MCF 10A (cell line): Measurements from ENCODE around the gene ACOT11. TPM values are rescaled to one million over a fixed set of nuclear protein-coding genes. Genes with fewer than 3 reads are reported as not detected.
"Not testable (repeated sequence)": the region's sequence is repeated elsewhere in the genome, so short reads cannot be mapped to it uniquely, and the experiment has no call there.

ENCODE experiments used
- BruUV-seq: library from RNA; stranded (reverse); fragments of 400-500 nt; replicated peaks from 2 replicates; lab custom pipeline; 2021; lab: Mats Ljungman, UMichigan
- CTCF ChIA-PET: fragments of 300-600 bp; sonication (Branson Sonifier 250); formaldehyde crosslinking; extraction: SDS; loops from one replicate; lab custom pipeline; 2021; ENCODE audit warnings: antibody characterized with exemption, inconsistent platforms; lab: Yijun Ruan, JAX
- POLR2A ChIA-PET: fragments of 300-600, 350-650 bp; sonication (Branson Sonifier 250); formaldehyde crosslinking; extraction: SDS; loops from one replicate; lab custom pipeline; 2020; ENCODE audit warnings: antibody characterized with exemption, inconsistent platforms; lab: Yijun Ruan, JAX
- DNase-seq: peaks from one replicate; pipeline ENCODE4 v3.0.0-alpha.2; 2018; ENCODE audit not compliant: unreplicated experiment
- H3K27ac Mint-ChIP-seq: one replicate; pipeline ENCODE4 v1.8.0; 2022; ENCODE audit warnings: mild to moderate bottlenecking, low read depth, mixed read lengths; ENCODE audit not compliant: unreplicated experiment
- H3K27me3 Mint-ChIP-seq: one replicate; pipeline ENCODE4 v1.8.0; 2022; ENCODE audit warnings: mixed read lengths; ENCODE audit not compliant: insufficient read depth, unreplicated experiment
- H3K36me3 Mint-ChIP-seq: one replicate; pipeline ENCODE4 v1.8.0; 2022; ENCODE audit warnings: mild to moderate bottlenecking, moderate library complexity, mixed read lengths; ENCODE audit not compliant: insufficient read depth, unreplicated experiment
- H3K4me1 Mint-ChIP-seq: one replicate; pipeline ENCODE4 v1.8.0; 2022; ENCODE audit warnings: mixed read lengths; ENCODE audit not compliant: insufficient read depth, unreplicated experiment
- H3K4me3 Mint-ChIP-seq: one replicate; pipeline ENCODE4 v1.8.0; 2022; ENCODE audit warnings: mild to moderate bottlenecking, moderate library complexity, mixed read lengths; ENCODE audit not compliant: unreplicated experiment
- H3K9me3 Mint-ChIP-seq: one replicate; pipeline ENCODE4 v1.8.0; 2022; ENCODE audit warnings: mixed read lengths; ENCODE audit not compliant: unreplicated experiment
- intact Hi-C: fragments of 100-400 bp; cut with micrococcal nuclease; formaldehyde crosslinking; loops from 2 replicates; pipeline ENCODE4 v1.14.1; 2022
- total RNA-seq: library from RNA; stranded (reverse); gene quantifications from 2 replicates; pipeline ENCODE4 v1.2.3, GENCODE V29; 2022
- TF ChIP-seq, protein P1 (sequence below): fragments of 200-600 bp; IDR thresholded peaks from one replicate; pipeline ENCODE4 v1.8.0; 2022; ENCODE audit warnings: antibody characterized with exemption, mild to moderate bottlenecking; ENCODE audit not compliant: unreplicated experiment

Gene ACOT11
- total RNA-seq, 1 experiment from 2014 or later, result 5.3 TPM

GRCh38 chr1:54520631-54521321 lies 27.3 kb upstream of the ACOT11 start:
- no peak for DNase-seq
- no peak overlapping the region for H3K4me3 Mint-ChIP-seq
- intact Hi-C loops, result no loop called here
- H3K9me3 Mint-ChIP-seq, result no peaks in the 10 kb centered on the region
- POLR2A ChIA-PET, result no interaction called here
- TF ChIP-seq, protein P1, sequence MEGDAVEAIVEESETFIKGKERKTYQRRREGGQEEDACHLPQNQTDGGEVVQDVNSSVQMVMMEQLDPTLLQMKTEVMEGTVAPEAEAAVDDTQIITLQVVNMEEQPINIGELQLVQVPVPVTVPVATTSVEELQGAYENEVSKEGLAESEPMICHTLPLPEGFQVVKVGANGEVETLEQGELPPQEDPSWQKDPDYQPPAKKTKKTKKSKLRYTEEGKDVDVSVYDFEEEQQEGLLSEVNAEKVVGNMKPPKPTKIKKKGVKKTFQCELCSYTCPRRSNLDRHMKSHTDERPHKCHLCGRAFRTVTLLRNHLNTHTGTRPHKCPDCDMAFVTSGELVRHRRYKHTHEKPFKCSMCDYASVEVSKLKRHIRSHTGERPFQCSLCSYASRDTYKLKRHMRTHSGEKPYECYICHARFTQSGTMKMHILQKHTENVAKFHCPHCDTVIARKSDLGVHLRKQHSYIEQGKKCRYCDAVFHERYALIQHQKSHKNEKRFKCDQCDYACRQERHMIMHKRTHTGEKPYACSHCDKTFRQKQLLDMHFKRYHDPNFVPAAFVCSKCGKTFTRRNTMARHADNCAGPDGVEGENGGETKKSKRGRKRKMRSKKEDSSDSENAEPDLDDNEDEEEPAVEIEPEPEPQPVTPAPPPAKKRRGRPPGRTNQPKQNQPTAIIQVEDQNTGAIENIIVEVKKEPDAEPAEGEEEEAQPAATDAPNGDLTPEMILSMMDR, result no peak
- no TSS peak for BruUV-seq
- H3K36me3 Mint-ChIP-seq, result no peaks in the 10 kb centered on the region
- H3K4me1 Mint-ChIP-seq, result no peaks in the 10 kb centered on the region
- H3K27me3 Mint-ChIP-seq, result no peaks in the 10 kb centered on the region
- CTCF ChIA-PET, result no interaction called here
- H3K27ac Mint-ChIP-seq, result no peak overlapping the region

DNA sequence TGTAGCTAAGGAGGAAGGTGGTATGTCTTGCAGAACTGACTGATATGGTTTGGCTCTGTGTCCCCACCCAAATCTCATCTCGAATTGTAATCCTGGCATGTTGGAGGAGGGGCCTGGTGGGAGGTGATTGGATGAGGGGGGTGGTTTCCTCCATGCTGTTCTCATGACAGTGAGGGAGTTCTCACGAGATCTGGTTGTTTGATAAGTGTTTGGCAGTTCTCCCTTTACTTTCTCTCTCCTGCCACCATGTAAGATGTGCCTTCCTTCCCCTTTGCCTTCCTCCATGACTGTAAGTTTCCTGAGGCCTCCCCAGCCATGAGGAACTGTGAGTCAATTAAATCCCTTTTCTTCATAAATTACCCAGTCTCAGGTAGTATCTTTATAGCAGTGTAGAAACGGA lies 21.5 kb upstream of the ACOT11 start:
- H3K27ac Mint-ChIP-seq, BruUV-seq, H3K4me3 Mint-ChIP-seq, intact Hi-C loops, H3K27me3 Mint-ChIP-seq, DNase-seq, POLR2A ChIA-PET, H3K9me3 Mint-ChIP-seq, H3K36me3 Mint-ChIP-seq, H3K4me1 Mint-ChIP-seq: not testable (repeated sequence)
- CTCF ChIA-PET, result interaction anchor here (0.7 to 0.9 kb wide), 2 partner anchors 27 to 197 kb away, joined by 3 to 4 read pairs; no protein-coding TSS in a partner anchor

GRCh38 chr1:54528613-54529012 lies 19.4 kb upstream of the ACOT11 start:
- Mint-ChIP-seq H3K27me3 (no peaks in the 10 kb centered on the region), H3K4me3 (no peak overlapping the region), H3K4me1 (peaks cover 3% of the 10 kb centered on the region), H3K9me3 (no peaks in the 10 kb centered on the region), H3K36me3 (no peaks in the 10 kb centered on the region), H3K27ac (no peak overlapping the region)
- TF ChIP-seq, protein P1, result no peak
- ChIA-PET POLR2A (no interaction called here), CTCF (interaction anchor here (0.6 kb wide), 1 partner anchor 1592 kb away, joined by 3 read pairs; no protein-coding TSS in a partner anchor)
- intact Hi-C loops, result no loop called here
- BruUV-seq, result no TSS peak
- peak; percentile 43 for DNase-seq

DNA sequence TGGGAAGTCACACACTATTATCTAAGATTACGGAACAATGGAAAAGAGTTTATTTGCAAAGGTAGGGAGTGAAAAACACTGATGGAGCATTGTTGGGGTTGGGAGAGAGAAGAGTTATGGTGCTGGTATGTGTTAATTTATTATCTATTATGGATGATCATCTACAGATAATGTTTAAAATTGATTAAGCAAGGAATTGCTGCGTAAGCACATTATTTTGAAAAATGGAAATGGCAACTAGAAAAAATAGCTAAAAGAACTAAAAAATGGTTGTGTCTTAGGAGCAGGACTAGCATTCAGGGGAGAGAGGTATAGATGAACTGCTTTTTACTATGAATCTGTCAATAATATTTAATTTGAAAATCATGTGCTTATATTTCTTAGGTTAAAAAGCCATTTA lies 16.0 kb upstream of the ACOT11 start:
- BruUV-seq, result no TSS peak
- no peak for DNase-seq
- intact Hi-C loops, result no loop called here
- Mint-ChIP-seq H3K9me3 (no peaks in the 10 kb centered on the region), H3K4me3 (no peak overlapping the region), H3K27me3 (no peaks in the 10 kb centered on the region), H3K36me3 (no peaks in the 10 kb centered on the region), H3K27ac (no peak overlapping the region), H3K4me1 (peaks cover 3% of the 10 kb centered on the region)
- ChIA-PET CTCF (interaction anchor here (0.8 kb wide), 1 partner anchor 277 kb away, joined by 4 read pairs; no protein-coding TSS in a partner anchor), POLR2A (interaction anchor here (0.5 to 0.6 kb wide), 2 partner anchors 50 to 54 kb away, joined by 3 read pairs; no protein-coding TSS in a partner anchor)
- TF ChIP-seq, protein P1, result no peak

DNA sequence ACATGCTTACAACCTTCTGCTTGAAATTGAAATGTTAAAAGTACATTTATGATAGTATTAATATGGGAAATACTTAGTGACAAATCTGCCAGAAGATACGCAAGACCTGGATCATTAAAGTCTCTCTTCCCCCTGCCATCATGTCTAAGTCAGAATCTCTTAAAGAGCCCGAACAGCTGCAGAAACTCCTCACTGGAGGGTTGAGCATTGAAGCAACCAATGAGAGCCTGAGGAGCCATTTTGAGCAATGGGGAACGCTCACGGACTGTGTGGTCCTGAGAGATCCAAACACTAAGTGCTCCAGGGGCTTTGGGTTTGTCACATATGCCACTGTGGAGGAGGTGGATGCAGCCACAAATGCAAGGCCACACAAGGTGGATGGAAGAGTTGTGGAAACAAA lies 11.4 kb upstream of the ACOT11 start:
- BruUV-seq, H3K27me3 Mint-ChIP-seq, POLR2A ChIA-PET, intact Hi-C loops, H3K9me3 Mint-ChIP-seq, DNase-seq, H3K4me3 Mint-ChIP-seq, H3K4me1 Mint-ChIP-seq, H3K27ac Mint-ChIP-seq, CTCF ChIA-PET, H3K36me3 Mint-ChIP-seq: not testable (repeated sequence)
